Nephron progenitor cell (in vitro differentiated cells): ENCODE data around the gene CENATAC.
"Not testable (repeated sequence)": the region's sequence is repeated elsewhere in the genome, so short reads cannot be mapped to it uniquely, and the experiment has no call there.

Experiments used
- DNase-seq: peaks from one replicate; pipeline ENCODE4 v3.0.0; 2021
- H3K27ac Mint-ChIP-seq: 2 replicates; pipeline ENCODE4 v1.8.0; 2021; ENCODE audit warnings: mild to moderate bottlenecking, moderate library complexity, mixed read lengths
- H3K27me3 Mint-ChIP-seq: 2 replicates; pipeline ENCODE4 v1.8.0; 2021; ENCODE audit warnings: mild to moderate bottlenecking, low read depth, mixed read lengths; ENCODE audit not compliant: poor library complexity
- H3K36me3 Mint-ChIP-seq: 2 replicates; pipeline ENCODE4 v1.8.0; 2021; ENCODE audit warnings: low read depth, mixed read lengths
- H3K4me1 Mint-ChIP-seq: 2 replicates; pipeline ENCODE4 v1.8.0; 2021; ENCODE audit warnings: mixed read lengths
- H3K4me3 Mint-ChIP-seq: 2 replicates; pipeline ENCODE4 v1.8.0; 2021; ENCODE audit warnings: mild to moderate bottlenecking, moderate library complexity, mixed read lengths
- H3K9me3 Mint-ChIP-seq: 2 replicates; pipeline ENCODE4 v1.8.0; 2021; ENCODE audit warnings: mild to moderate bottlenecking, moderate library complexity, mixed read lengths
- TF ChIP-seq, protein P1 (sequence below): fragments of 200-600 bp; sonication (generic); IDR thresholded peaks from 2 replicates; pipeline ENCODE4 v1.5.0; 2021; ENCODE audit warnings: antibody characterized with exemption

CENATAC gene

DNA sequence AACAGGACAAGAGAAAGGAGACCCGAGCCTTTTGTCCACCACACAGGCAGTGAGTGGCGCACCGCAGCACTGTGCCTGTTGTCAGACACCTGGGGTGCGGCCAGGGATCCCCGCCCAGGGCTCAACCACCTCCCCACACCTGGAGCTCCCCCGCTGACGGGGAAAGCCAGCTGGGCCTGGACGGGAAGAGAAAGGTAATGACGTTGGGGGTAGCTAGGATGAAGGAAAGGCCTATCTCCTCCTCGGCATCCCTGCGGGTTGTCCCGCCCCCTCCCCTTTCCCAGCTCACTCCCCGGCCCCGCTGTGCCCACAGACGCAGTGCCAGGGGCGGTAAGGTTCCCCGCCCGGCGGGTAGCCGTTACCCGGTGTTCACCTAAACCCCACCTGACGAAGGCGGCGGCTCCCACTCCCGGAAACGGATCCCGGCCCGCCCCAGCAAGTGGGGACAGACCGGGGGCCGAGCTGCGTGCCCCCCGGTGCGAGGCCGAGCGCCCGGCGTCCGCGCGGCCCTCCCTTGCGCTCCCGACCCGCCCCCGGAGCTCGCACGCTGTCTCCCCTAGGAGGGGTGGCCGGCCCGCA, 58.6 kb downstream of the CENATAC start:
- H3K27me3 Mint-ChIP-seq, result peaks cover 4% of the 10 kb centered on the region
- peaks cover 4% of the 10 kb centered on the region for H3K9me3 Mint-ChIP-seq
- TF ChIP-seq, protein P1, sequence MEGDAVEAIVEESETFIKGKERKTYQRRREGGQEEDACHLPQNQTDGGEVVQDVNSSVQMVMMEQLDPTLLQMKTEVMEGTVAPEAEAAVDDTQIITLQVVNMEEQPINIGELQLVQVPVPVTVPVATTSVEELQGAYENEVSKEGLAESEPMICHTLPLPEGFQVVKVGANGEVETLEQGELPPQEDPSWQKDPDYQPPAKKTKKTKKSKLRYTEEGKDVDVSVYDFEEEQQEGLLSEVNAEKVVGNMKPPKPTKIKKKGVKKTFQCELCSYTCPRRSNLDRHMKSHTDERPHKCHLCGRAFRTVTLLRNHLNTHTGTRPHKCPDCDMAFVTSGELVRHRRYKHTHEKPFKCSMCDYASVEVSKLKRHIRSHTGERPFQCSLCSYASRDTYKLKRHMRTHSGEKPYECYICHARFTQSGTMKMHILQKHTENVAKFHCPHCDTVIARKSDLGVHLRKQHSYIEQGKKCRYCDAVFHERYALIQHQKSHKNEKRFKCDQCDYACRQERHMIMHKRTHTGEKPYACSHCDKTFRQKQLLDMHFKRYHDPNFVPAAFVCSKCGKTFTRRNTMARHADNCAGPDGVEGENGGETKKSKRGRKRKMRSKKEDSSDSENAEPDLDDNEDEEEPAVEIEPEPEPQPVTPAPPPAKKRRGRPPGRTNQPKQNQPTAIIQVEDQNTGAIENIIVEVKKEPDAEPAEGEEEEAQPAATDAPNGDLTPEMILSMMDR, result no peak
- DNase-seq, result no peak
- peak overlapping the region; percentile 99 for H3K27ac Mint-ChIP-seq
- H3K36me3 Mint-ChIP-seq, result peaks cover 57% of the 10 kb centered on the region
- H3K4me3 Mint-ChIP-seq, result peak overlapping the region; percentile 94
- H3K4me1 Mint-ChIP-seq, result peaks cover 30% of the 10 kb centered on the region

GRCh38 chr11:119057000-119057769, 59.2 kb downstream of the CENATAC start, which contains the start of gene HYOU1:
HYOU1 (minus strand) TSS chr11:119057205; CDS start chr11:119056160, 1,045 bp downstream.
- peaks cover 4% of the 10 kb centered on the region for H3K27me3 Mint-ChIP-seq
- peak within 1 kb of the TSS; percentile 99 for H3K27ac Mint-ChIP-seq
- H3K4me3 Mint-ChIP-seq, result peak within 1 kb of the TSS; percentile 94
- TF ChIP-seq, protein P1, result peak; percentile 24
- H3K36me3 Mint-ChIP-seq, result peaks cover 54% of the 10 kb centered on the region
- peaks cover 30% of the 10 kb centered on the region for H3K4me1 Mint-ChIP-seq
- peaks cover 4% of the 10 kb centered on the region for H3K9me3 Mint-ChIP-seq
- DNase-seq, result peak; percentile 100

DNA sequence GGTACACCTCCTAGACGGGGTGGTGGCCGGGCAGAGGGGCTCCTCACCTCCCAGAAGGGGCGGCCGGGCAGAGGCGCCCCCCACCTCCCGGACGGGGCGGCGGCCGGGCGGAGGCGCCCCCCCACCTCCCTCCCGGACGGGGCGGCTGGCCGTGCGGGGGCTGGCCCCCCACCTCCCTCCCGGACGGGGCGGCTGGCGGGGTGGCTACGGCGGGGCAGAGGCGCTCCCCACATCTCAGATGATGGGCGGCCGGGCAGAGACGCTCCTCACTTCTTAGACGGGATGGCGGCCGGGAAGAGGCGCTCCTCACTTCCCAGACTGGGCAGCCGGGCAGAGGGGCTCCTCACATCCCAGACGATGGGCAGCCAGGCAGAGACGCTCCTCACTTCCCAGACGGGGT, 61.2 kb downstream of the CENATAC start:
- DNase-seq, H3K27ac Mint-ChIP-seq, H3K9me3 Mint-ChIP-seq, H3K27me3 Mint-ChIP-seq: not testable (repeated sequence)
- Mint-ChIP-seq H3K36me3 (peaks cover 35% of the 10 kb centered on the region), H3K4me3 (peak overlapping the region; percentile 65), H3K4me1 (peaks cover 30% of the 10 kb centered on the region)

GRCh38 chr11:119061256-119061655, 63.3 kb downstream of the CENATAC start:
- peaks cover 16% of the 10 kb centered on the region for H3K36me3 Mint-ChIP-seq
- H3K27ac Mint-ChIP-seq, result no peak overlapping the region
- H3K27me3 Mint-ChIP-seq, result peaks cover 4% of the 10 kb centered on the region
- H3K9me3 Mint-ChIP-seq, result peaks cover 4% of the 10 kb centered on the region
- H3K4me3 Mint-ChIP-seq, result no peak overlapping the region
- DNase-seq, result no peak
- TF ChIP-seq, protein P1, result no peak
- peaks cover 14% of the 10 kb centered on the region for H3K4me1 Mint-ChIP-seq

DNA sequence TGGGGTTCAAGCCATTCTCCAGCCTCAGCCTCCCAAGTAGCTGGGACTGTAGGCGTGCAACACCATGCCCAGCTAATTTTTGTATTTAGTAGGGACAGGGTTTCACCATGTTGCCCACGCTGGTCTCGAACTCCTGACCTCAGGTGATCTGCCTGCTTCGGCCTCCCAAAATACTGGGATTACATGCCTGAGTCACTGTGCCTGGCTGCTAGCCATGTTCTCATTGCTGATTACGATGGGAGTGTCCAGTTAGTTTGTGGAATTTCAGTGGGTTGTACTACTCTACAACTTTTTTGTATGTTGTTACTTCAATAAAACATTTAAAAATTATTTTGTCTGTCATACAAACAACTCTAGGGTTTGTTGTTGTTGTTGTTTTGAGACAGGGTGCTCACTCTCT, 64.8 kb downstream of the CENATAC start:
- TF ChIP-seq, protein P1, result no peak
- Mint-ChIP-seq H3K4me1 (peaks cover 20% of the 10 kb centered on the region), H3K27ac (no peak overlapping the region), H3K4me3 (no peak overlapping the region), H3K36me3 (peaks cover 16% of the 10 kb centered on the region), H3K27me3 (peaks cover 4% of the 10 kb centered on the region), H3K9me3 (peaks cover 4% of the 10 kb centered on the region)
- DNase-seq, result no peak

GRCh38 chr11:119065369-119065768, 67.4 kb downstream of the CENATAC start:
- H3K4me1 Mint-ChIP-seq, result peaks cover 24% of the 10 kb centered on the region
- peaks cover 16% of the 10 kb centered on the region for H3K36me3 Mint-ChIP-seq
- no peak for DNase-seq

More at GRCh38 chr11:119065369-119065768, 67.4 kb downstream of the CENATAC start:
- TF ChIP-seq, protein P1, result peak; percentile 31
- H3K4me3 Mint-ChIP-seq, result no peak overlapping the region
- peaks cover 4% of the 10 kb centered on the region for H3K9me3 Mint-ChIP-seq
- H3K27ac Mint-ChIP-seq, result no peak overlapping the region
- peaks cover 2% of the 10 kb centered on the region for H3K27me3 Mint-ChIP-seq
